Naive thymus-derived CD8-positive, alpha-beta T cell (primary cell): ENCODE results near the gene KRTAP6-1. TPM values are rescaled to one million over a fixed set of nuclear protein-coding genes. Genes with fewer than 3 reads are reported as not detected.

ENCODE experiments used
- ATAC-seq, 2 donors: fragments of 150-1000 bp; cut with Tn5 transposase in 1 of 2; sonication (Bioruptor Pico), chemical (Tn5 transposase) in 1 of 2; 1 replicate in 1 of 2; 2 replicates in 1 of 2; pipeline ENCODE4 v1.10.0; 2021; ENCODE audit warnings: mild to moderate bottlenecking in 2 of 2, moderate library complexity in 2 of 2
- POLR2A ChIA-PET: fragments of 350-600 bp; sonication (Branson Sonifier 250); formaldehyde crosslinking; loops from one replicate; lab custom pipeline; 2021; ENCODE audit warnings: antibody characterized with exemption; lab: Charles Lee
- DNase-seq, 10 donors: peaks; one replicate each; pipeline versions ENCODE4 v3.0.0 to v3.0.0-alpha.2; 2020 to 2022
- H3K27ac Mint-ChIP-seq, 10 donors: one replicate each; pipeline ENCODE4 v1.8.0; 2020 to 2022; ENCODE audit warnings: mild to moderate bottlenecking in 10 of 10, mixed read lengths in 10 of 10, moderate library complexity in 4 of 10, inconsistent platforms in 1 of 10
- H3K27me3 Mint-ChIP-seq, 5 donors: one replicate each; pipeline ENCODE4 v1.8.0; 2021 to 2022; ENCODE audit warnings: mixed read lengths in 5 of 5
- H3K36me3 Mint-ChIP-seq, 3 donors: one replicate each; pipeline ENCODE4 v1.8.0; 2020 to 2022; ENCODE audit warnings: mixed read lengths in 3 of 3, mild to moderate bottlenecking in 2 of 3, inconsistent platforms in 1 of 3
- H3K4me1 Mint-ChIP-seq, 4 donors: one replicate each; pipeline ENCODE4 v1.8.0; 2021 to 2022; ENCODE audit warnings: mixed read lengths in 4 of 4
- H3K4me3 Mint-ChIP-seq, 10 donors: one replicate each; pipeline ENCODE4 v1.8.0; 2020 to 2022; ENCODE audit warnings: mild to moderate bottlenecking in 10 of 10, mixed read lengths in 10 of 10, moderate library complexity in 6 of 10, inconsistent platforms in 1 of 10
- H3K9me3 Mint-ChIP-seq, 9 donors: one replicate each; pipeline ENCODE4 v1.8.0; 2020 to 2022; ENCODE audit warnings: mixed read lengths in 9 of 9, mild to moderate bottlenecking in 3 of 9, inconsistent platforms in 1 of 9, moderate library complexity in 1 of 9
- polyA plus RNA-seq, 3 donors: library from polyadenylated mRNA; unstranded; fragments of 300-500 nt; fragmentation: Illumina TruSeq; gene quantifications; one replicate each; pipeline ENCODE4 v1.2.3, GENCODE V29; 2021
- total RNA-seq, 8 experiments: library from RNA in 2 of 8; stranded (reverse) in 2 of 8; gene quantifications; one replicate each; pipeline ENCODE4 v1.2.3 and lab custom pipeline; 2021 to 2026

The KRTAP6-1 gene
- total and polyA plus RNA-seq, 5 experiments from 2014 or later: not detected

- POLR2A ChIA-PET: no interaction called here
- no peak for DNase-seq
- H3K27me3 Mint-ChIP-seq: no peaks in the 10 kb centered on the region
- H3K4me3 Mint-ChIP-seq: no peak overlapping the region
- H3K9me3 Mint-ChIP-seq: peaks cover 0 to 9% (median 0%) of the 10 kb centered on the region in 9 donors
- H3K27ac Mint-ChIP-seq: no peak overlapping the region
- H3K4me1 Mint-ChIP-seq: no peaks in the 10 kb centered on the region
- no peak for ATAC-seq
- H3K36me3 Mint-ChIP-seq: peaks cover 0 to 4% (median 0%) of the 10 kb centered on the region in 3 donors
Measured at GRCh38 chr21:30615199-30615598, 1.5 kb upstream of the KRTAP6-1 start.

- H3K36me3 Mint-ChIP-seq: peaks cover 0 to 4% (median 0%) of the 10 kb centered on the region in 3 donors
- no peak overlapping the region for H3K4me3 Mint-ChIP-seq
- no peaks in the 10 kb centered on the region for H3K4me1 Mint-ChIP-seq
- DNase-seq (no peak), ATAC-seq (no peak)
- POLR2A ChIA-PET: no interaction called here
- H3K9me3 Mint-ChIP-seq: peaks cover 0 to 9% (median 0%) of the 10 kb centered on the region in 9 donors
- peaks cover 0 to 1% (median 0%) of the 10 kb centered on the region in 5 donors for H3K27me3 Mint-ChIP-seq
- no peak overlapping the region for H3K27ac Mint-ChIP-seq
Measured at GRCh38 chr21:30612132-30612531, 1.6 kb downstream of the KRTAP6-1 start.

GRCh38 chr21:30605968-30606367, 7.8 kb downstream of the KRTAP6-1 start:
- H3K4me3 Mint-ChIP-seq: no peak overlapping the region
- peaks cover 0 to 10% (median 0%) of the 10 kb centered on the region in 5 donors for H3K27me3 Mint-ChIP-seq
- peaks cover 0 to 3% (median 0%) of the 10 kb centered on the region in 3 donors for H3K36me3 Mint-ChIP-seq
- POLR2A ChIA-PET: no interaction called here
- DNase-seq (no peak), ATAC-seq (no peak)
- no peak overlapping the region for H3K27ac Mint-ChIP-seq
- peaks cover 0 to 16% (median 3%) of the 10 kb centered on the region in 9 donors for H3K9me3 Mint-ChIP-seq
- no peaks in the 10 kb centered on the region for H3K4me1 Mint-ChIP-seq

DNA sequence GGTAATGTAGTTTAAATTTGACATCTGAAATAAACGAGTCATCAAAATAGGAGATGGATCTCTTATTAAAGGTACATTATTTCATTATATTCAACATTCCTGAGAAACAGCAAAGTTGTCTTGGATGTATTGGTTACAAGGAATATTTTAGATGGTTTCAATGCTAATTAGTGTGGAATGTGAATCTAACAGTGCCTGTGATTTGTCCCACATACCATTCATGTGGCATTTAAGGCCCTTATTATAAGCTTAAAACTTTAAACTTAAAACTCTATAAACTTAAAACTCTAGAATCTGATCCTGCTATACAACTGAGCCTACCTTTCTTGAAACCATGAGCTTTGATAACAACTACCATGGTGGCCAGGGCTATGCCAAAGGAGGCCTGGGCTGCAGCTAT, 12.9 kb downstream of the KRTAP6-1 start, which contains the start of gene KRTAP22-1:
TSS of gene KRTAP22-1 (plus strand) at position 301 of the 400 bp plus-strand sequence.
- no peaks in the 10 kb centered on the region for H3K36me3 Mint-ChIP-seq
- POLR2A ChIA-PET: no interaction called here
- no peak within 1 kb of the TSS for H3K4me3 Mint-ChIP-seq
- ATAC-seq (no peak), DNase-seq (no peak)
- no peaks in the 10 kb centered on the region for H3K4me1 Mint-ChIP-seq
- peaks cover 0 to 10% (median 0%) of the 10 kb centered on the region in 5 donors for H3K27me3 Mint-ChIP-seq
- H3K9me3 Mint-ChIP-seq: peaks cover 0 to 11% (median 5%) of the 10 kb centered on the region in 9 donors
- no peak within 1 kb of the TSS for H3K27ac Mint-ChIP-seq

DNA sequence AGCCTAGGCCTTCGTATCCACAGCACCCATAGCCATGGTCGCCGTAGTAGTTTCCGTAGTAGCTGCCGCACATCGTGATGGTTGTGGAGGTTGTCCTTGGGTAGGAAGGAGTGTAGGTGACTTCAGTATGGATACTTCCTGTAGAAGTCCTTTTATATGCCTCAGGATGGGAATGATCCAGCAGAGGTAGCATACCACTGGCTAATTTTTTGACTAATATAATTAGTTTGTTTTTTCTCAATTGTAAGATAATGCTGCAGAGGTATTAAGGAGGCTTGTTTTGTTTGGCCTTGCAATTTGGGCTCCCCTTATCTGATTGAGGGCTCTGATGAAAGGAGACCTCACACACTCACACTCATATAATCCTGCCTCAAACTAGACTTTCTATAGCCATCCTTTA, 14.9 kb downstream of the KRTAP6-1 start, which contains the start of gene KRTAP6-2:
TSS of gene KRTAP6-2 (minus strand) at position 101 of the 400 bp plus-strand sequence. CDS start at position 73, 28 bp downstream.
- POLR2A ChIA-PET: no interaction called here
- peaks cover 0 to 11% (median 3%) of the 10 kb centered on the region in 9 donors for H3K9me3 Mint-ChIP-seq
- no peak for DNase-seq
- H3K36me3 Mint-ChIP-seq: no peaks in the 10 kb centered on the region
- ATAC-seq: no peak
- H3K27ac Mint-ChIP-seq: no peak within 1 kb of the TSS
- no peaks in the 10 kb centered on the region for H3K4me1 Mint-ChIP-seq
- H3K4me3 Mint-ChIP-seq: no peak within 1 kb of the TSS
- peaks cover 0 to 10% (median 0%) of the 10 kb centered on the region in 5 donors for H3K27me3 Mint-ChIP-seq

- ATAC-seq (no peak), DNase-seq (no peak)
- POLR2A ChIA-PET: no interaction called here
- Mint-ChIP-seq H3K9me3 (peaks cover 0 to 1% (median 0%) of the 10 kb centered on the region in 9 donors), H3K27ac (no peak within 1 kb of the TSS), H3K36me3 (no peaks in the 10 kb centered on the region), H3K4me1 (no peaks in the 10 kb centered on the region), H3K4me3 (no peak within 1 kb of the TSS), H3K27me3 (no peaks in the 10 kb centered on the region)
Measured at GRCh38 chr21:30592140-30592539, 21.6 kb downstream of the KRTAP6-1 start, which contains the start of gene KRTAP6-3. Gene KRTAP6-3 (plus strand): TSS chr21:30592440. CDS start chr21:30592446, 6 bp downstream.

DNA sequence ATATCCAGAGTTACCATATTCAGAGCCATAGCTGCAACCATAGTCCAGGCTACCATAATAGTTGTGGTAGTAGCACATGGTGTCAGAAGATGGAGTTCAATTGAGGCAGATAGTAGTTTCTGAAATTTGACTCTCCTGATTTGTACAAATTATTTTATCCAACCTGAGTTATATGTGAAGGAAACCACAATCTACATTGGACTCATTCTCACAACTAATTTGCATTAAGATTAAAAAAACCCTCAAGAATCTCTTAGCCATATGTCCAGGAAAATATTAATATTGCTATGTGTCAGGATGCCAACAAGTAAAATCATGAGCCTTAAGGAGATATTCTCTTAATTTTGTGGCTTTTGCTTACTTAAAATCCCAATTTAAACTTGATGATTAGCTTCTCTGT, 23.4 kb downstream of the KRTAP6-1 start, which contains the start of gene KRTAP22-2:
TSS of gene KRTAP22-2 (minus strand) at position 101 of the 400 bp plus-strand sequence.
- Mint-ChIP-seq H3K9me3 (peaks cover 0 to 1% (median 0%) of the 10 kb centered on the region in 9 donors), H3K27ac (no peak within 1 kb of the TSS), H3K27me3 (peaks cover 0 to 2% (median 0%) of the 10 kb centered on the region in 5 donors), H3K4me3 (no peak within 1 kb of the TSS), H3K36me3 (no peaks in the 10 kb centered on the region), H3K4me1 (no peaks in the 10 kb centered on the region)
- POLR2A ChIA-PET: no interaction called here
- DNase-seq: no peak
- no peak for ATAC-seq

DNA sequence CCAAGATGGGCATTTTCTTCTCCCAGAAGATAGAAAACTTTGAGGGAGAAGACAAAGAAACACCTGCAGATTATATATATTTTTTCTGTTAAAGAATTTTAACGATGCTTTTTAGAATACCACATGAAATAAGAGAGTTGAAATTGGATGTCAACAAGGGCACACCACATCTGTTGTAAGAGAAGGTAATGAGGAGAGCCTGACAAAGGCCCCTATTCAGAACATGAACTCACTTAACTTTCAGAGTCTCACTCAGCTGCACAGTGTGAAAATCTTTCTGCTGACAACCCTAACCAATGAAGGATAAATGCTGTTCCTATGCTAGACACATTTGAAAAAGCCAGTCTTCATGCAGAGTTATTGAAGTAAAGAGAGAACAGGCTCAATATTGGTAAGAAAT, 30.9 kb downstream of the KRTAP6-1 start:
- no peak overlapping the region for H3K27ac Mint-ChIP-seq
- POLR2A ChIA-PET: no interaction called here
- H3K4me3 Mint-ChIP-seq: no peak overlapping the region
- no peak for DNase-seq
- no peaks in the 10 kb centered on the region for H3K4me1 Mint-ChIP-seq
- H3K36me3 Mint-ChIP-seq: no peaks in the 10 kb centered on the region
- peaks cover 0 to 12% (median 0%) of the 10 kb centered on the region in 5 donors for H3K27me3 Mint-ChIP-seq
- no peak for ATAC-seq
- H3K9me3 Mint-ChIP-seq: peaks cover 0 to 16% (median 0%) of the 10 kb centered on the region in 9 donors

DNA sequence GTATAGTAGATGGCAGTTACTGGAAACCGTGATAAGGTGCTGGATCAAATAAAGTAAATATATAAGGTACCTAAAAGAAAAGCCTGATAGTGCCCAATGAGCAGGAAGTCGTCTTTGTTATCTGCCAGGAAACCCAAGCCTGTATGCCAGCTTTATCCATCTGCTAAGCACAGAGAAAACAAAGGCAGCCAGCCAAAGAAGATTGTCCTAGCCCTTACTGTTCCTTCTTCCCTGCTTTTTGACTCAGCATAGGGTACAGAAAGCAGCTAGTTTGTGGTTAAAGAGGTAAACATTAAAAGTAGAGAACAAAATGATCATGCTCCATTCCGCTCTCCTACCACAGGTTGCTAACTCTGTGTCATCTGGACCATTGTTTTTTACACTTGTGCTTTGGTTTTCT, 33.6 kb downstream of the KRTAP6-1 start:
- H3K36me3 Mint-ChIP-seq: no peaks in the 10 kb centered on the region
- no peaks in the 10 kb centered on the region for H3K4me1 Mint-ChIP-seq
- H3K9me3 Mint-ChIP-seq: peaks cover 0 to 20% (median 3%) of the 10 kb centered on the region in 9 donors
- H3K4me3 Mint-ChIP-seq: no peak overlapping the region
- ATAC-seq (no peak), DNase-seq (no peak)
- H3K27ac Mint-ChIP-seq: no peak overlapping the region
- H3K27me3 Mint-ChIP-seq: peaks cover 0 to 15% (median 2%) of the 10 kb centered on the region in 5 donors
- POLR2A ChIA-PET: no interaction called here

- no peak overlapping the region for H3K27ac Mint-ChIP-seq
- DNase-seq (no peak), ATAC-seq (no peak)
- H3K36me3 Mint-ChIP-seq: no peaks in the 10 kb centered on the region
- H3K9me3 Mint-ChIP-seq: peaks cover 0 to 12% (median 3%) of the 10 kb centered on the region in 9 donors
- no peak overlapping the region for H3K4me3 Mint-ChIP-seq
- peaks cover 0 to 8% (median 0%) of the 10 kb centered on the region in 5 donors for H3K27me3 Mint-ChIP-seq
- POLR2A ChIA-PET: no interaction called here
- H3K4me1 Mint-ChIP-seq: no peaks in the 10 kb centered on the region
Measured at GRCh38 chr21:30579346-30579745, 34.4 kb downstream of the KRTAP6-1 start.

- H3K4me1 Mint-ChIP-seq: no peaks in the 10 kb centered on the region
Measured at GRCh38 chr21:30577766-30578165, 36.0 kb downstream of the KRTAP6-1 start.

GRCh38 chr21:30567617-30568016, 46.1 kb downstream of the KRTAP6-1 start:
- POLR2A ChIA-PET: no interaction called here
- H3K36me3 Mint-ChIP-seq: no peaks in the 10 kb centered on the region
- no peaks in the 10 kb centered on the region for H3K4me1 Mint-ChIP-seq
- no peak for ATAC-seq
- peaks cover 0 to 14% (median 0%) of the 10 kb centered on the region in 9 donors for H3K9me3 Mint-ChIP-seq
- H3K27ac Mint-ChIP-seq: no peak overlapping the region
- no peak overlapping the region for H3K4me3 Mint-ChIP-seq
- H3K27me3 Mint-ChIP-seq: peaks cover 0 to 7% (median 0%) of the 10 kb centered on the region in 5 donors
- DNase-seq: no peak

More at GRCh38 chr21:30577766-30578165, 36.0 kb downstream of the KRTAP6-1 start:
- Mint-ChIP-seq H3K4me3 (no peak overlapping the region), H3K27me3 (peaks cover 0 to 8% (median 2%) of the 10 kb centered on the region in 5 donors), H3K9me3 (peaks cover 0 to 15% (median 3%) of the 10 kb centered on the region in 9 donors), H3K27ac (no peak overlapping the region), H3K36me3 (no peaks in the 10 kb centered on the region)
- POLR2A ChIA-PET: no interaction called here
- DNase-seq (no peak), ATAC-seq (no peak)

GRCh38 chr21:30563630-30564029, 50.1 kb downstream of the KRTAP6-1 start:
- DNase-seq (no peak), ATAC-seq (no peak)
- H3K36me3 Mint-ChIP-seq: no peaks in the 10 kb centered on the region
- H3K27me3 Mint-ChIP-seq: peaks cover 0 to 4% (median under 1%) of the 10 kb centered on the region in 5 donors
- POLR2A ChIA-PET: interaction anchor here (0.7 kb wide), 1 partner anchor 546 kb away, joined by 3 read pairs; no protein-coding TSS in a partner anchor
- H3K4me3 Mint-ChIP-seq: no peak overlapping the region
- no peaks in the 10 kb centered on the region for H3K4me1 Mint-ChIP-seq
- peaks cover 0 to 5% (median 0%) of the 10 kb centered on the region in 9 donors for H3K9me3 Mint-ChIP-seq
- H3K27ac Mint-ChIP-seq: no peak overlapping the region
